ENCODE results near the gene OR51S1.
"Not testable (repeated sequence)": the region's sequence is repeated elsewhere in the genome, so short reads cannot be mapped to it uniquely, and the experiment has no call there.

The OR51S1 gene

GRCh38 chr11:4839851-4840549, 9.0 kb downstream of the OR51S1 start:
- no peak overlapping the region for H3K4me3 ChIP-seq (ENCODE audit: low read length)
- no peak for TF ChIP-seq ZNF274 (IDR thresholded peaks at IDR 0.05; ENCODE audit: low read depth, low read length)

- no peak for TF ChIP-seq ZNF274 (IDR thresholded peaks at IDR 0.05; ENCODE audit: low read depth, low read length)
- no peak overlapping the region for H3K4me3 ChIP-seq (ENCODE audit: low read length)
These were observed 18.1 kb downstream of the OR51S1 start for GRCh38 chr11:4830909-4831308.

DNA sequence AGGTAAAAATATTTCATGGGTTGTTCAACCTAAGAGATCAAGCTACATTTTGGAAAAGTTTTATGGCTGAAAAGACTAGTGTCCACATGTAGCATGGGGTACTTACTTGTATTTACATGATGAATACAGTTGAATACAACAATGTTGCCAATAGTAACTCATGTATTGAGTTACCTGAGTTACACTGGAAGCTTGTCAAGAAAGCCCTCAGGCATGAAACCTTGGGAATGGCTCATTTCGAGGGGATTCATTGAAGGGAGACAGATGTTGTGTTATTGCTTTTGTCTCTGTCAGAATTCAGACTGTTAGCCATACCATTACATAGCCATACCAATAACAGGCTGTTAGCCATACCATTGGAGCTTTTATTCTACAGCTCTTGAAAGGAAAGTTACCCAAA, 18.7 kb downstream of the OR51S1 start:
- TF ChIP-seq ZNF274 (IDR thresholded peaks at IDR 0.05; ENCODE audit: low read depth, low read length): no peak
- H3K4me3 ChIP-seq (ENCODE audit: low read length): no peak overlapping the region

DNA sequence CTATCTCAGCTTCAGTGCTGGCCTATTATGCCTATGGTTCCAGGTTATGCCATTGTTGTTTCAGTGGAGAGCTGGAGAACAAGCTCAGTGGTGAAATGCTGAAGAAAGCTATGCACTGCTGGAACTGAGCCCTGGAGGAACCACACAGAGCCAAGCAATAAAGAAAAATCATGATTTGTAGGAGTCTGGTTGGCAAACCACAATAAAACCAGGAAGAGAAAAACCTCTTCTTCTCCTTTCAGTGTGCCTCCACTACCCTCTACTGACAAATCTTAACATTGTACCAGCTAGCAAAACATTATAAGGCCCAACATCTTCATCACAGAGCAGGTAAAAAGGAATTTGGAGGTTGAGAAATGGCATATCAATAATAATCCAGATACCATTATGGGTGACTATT, 22.6 kb downstream of the OR51S1 start:
- no peak overlapping the region for H3K4me3 ChIP-seq (ENCODE audit: low read length)
- TF ChIP-seq ZNF274 (IDR thresholded peaks at IDR 0.05; ENCODE audit: low read depth, low read length): no peak

GRCh38 chr11:4825132-4825531, 23.9 kb downstream of the OR51S1 start:
- no peak overlapping the region for H3K4me3 ChIP-seq (ENCODE audit: low read length)
- no peak for TF ChIP-seq ZNF274 (IDR thresholded peaks at IDR 0.05; ENCODE audit: low read depth, low read length)

DNA sequence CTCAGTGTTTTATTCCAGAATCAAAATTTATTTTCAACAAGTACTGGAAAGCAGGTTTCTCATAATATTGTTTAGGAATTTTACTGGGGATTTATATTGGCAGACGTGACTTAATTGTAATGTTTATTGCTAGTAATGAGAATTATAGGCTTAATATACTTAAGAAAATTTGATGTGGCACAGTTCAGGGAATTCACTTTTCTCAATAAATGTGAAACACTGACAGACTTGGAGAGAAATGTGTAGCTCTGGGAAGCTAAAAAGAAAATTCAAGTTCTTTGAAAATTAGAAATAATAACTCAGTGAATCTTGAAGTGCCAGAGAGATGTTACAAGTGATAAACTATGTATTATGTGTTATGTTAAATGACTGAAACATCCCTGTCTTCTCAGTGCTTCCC, 28.0 kb downstream of the OR51S1 start, which contains the start of gene OR51F2:
OR51F2 (plus strand) TSS at position 301 of the 400 bp plus-strand sequence. CDS start 101 bp downstream, outside the sequence.
- H3K4me3 ChIP-seq (ENCODE audit: low read length): no peak within 1 kb of the TSS
- TF ChIP-seq ZNF274 (IDR thresholded peaks at IDR 0.05; ENCODE audit: low read depth, low read length): no peak

DNA sequence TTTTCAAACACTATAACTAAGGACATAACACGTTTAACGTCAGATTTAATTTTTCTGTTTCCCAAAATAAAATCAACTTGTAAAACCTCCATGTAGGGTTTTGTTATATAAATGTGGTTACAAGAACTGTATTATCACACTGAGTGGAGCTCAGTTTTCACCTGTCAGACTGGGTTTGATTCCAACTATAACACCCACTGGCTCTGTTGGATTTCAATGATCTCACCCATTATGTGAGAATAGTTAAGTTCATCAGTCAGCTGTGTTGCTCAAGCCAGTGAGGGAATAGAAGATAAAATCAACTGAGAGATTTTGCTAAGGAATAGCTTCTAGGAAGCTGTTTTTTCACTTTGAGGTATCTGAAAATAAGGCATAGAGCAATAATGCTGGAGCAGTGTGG, 39.8 kb downstream of the OR51S1 start:
- no peak overlapping the region for H3K4me3 ChIP-seq (ENCODE audit: low read length)
- no peak for TF ChIP-seq ZNF274 (IDR thresholded peaks at IDR 0.05; ENCODE audit: low read depth, low read length)

GRCh38 chr11:4808476-4808875, 40.5 kb downstream of the OR51S1 start:
- TF ChIP-seq ZNF274 (IDR thresholded peaks at IDR 0.05; ENCODE audit: low read depth, low read length): no peak
- H3K4me3 ChIP-seq (ENCODE audit: low read length): no peak overlapping the region

DNA sequence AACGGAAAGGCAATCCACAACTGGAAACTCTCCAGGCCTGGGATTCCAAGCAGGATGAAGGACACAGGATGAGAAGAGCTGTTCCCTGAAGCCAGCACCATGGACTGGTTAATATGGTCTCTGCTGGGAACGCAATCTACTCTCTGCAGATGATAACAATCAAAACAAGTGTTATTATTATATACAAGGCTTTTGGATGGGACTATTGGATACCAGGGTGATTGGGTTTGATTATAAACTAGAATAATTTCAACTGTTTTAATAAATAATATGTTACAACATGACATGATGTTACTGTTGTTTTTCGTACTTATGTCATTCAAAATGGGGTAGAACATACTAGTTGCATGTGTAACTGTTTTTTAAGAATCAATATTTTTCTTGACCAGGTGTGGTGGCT, 44.7 kb downstream of the OR51S1 start, which contains the start of gene OR52R1:
OR52R1 (minus strand) TSS at position 101 of the 400 bp plus-strand sequence; CDS start at position 101, 0 bp downstream.
- no peak within 1 kb of the TSS for H3K4me3 ChIP-seq (ENCODE audit: low read length)

GRCh38 chr11:4801316-4801715, 47.7 kb downstream of the OR51S1 start:
- not testable (repeated sequence) for H3K4me3 ChIP-seq (ENCODE audit: low read length)

More for the DNA sequence above, 44.7 kb downstream of the OR51S1 start, which contains the start of gene OR52R1:
- no peak for TF ChIP-seq ZNF274 (IDR thresholded peaks at IDR 0.05; ENCODE audit: low read depth, low read length)

DNA sequence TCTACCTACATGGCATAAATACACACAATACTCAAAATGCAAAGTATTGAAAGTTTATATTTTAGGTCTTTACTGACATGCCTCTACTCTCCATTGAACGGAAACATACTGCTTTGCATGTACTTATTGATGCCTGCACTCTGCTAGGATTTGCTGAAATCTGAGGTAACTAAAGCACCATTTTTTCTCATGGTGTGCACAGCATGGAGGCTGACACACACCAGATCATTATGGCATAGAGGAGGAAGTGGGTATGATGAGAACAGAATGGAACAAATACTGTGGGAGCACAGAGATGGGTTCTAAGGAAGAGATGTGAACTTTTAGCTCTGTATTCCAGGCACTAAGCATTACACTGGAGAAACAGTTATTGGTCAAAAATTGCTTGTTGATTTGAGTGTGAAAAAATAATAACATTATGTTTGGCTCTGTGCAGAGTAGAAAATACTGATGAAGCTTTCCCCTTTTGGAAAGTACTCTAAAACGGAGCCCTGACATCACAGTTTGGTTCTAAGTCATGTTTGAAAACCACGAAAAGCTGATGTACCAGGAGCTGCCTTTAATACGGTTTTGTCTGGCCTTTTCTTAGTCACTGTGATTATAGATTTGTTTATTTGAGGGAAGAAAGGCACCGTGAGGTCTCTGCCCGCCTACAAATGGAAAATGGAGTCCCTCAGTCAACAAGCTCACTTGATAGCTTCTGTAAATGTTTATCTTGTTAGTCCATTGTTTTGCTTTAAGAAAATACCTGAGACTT, 50.4 kb downstream of the OR51S1 start:
- TF ChIP-seq ZNF274 (IDR thresholded peaks at IDR 0.05; ENCODE audit: low read depth, low read length): no peak
- H3K4me3 ChIP-seq (ENCODE audit: low read length): no peak overlapping the region
